ENCODE results near the gene PGAP2.

- peak in 1 of 4 donors; percentile 38 for TF ChIP-seq POLR2A (IDR thresholded peaks at IDR 0.05)
- peak; percentile 37 to 45 for TF ChIP-seq POLR2AphosphoS5 (IDR thresholded peaks at IDR 0.05)
- TF ChIP-seq CTCF (IDR thresholded peaks at IDR 0.05) = no peak
Observed at GRCh38 chr11:3837793-3838192, 29.4 kb downstream of the PGAP2 start.

Measured in upper lobe of left lung (tissue), 4 donors.